MM.1S (cell line): ENCODE data around the gene RNF144B.
"Not testable (repeated sequence)": the region's sequence is repeated elsewhere in the genome, so short reads cannot be mapped to it uniquely, and the experiment has no call there.

ENCODE experiments used
- DNase-seq: peaks from one replicate; pipeline ENCODE4 v3.0.0-alpha.2; 2015
- H2AFZ ChIP-seq: fragments of 300-600 bp; sonication (generic); 2 replicates; pipeline ENCODE4 v1.6.0; 2016; ENCODE audit warnings: antibody characterized with exemption, low read length
- H3F3A ChIP-seq: fragments of 300-600 bp; sonication (generic); 2 replicates; pipeline ENCODE4 v1.6.1; 2016; ENCODE audit warnings: mild to moderate bottlenecking, antibody characterized with exemption, low read length, moderate library complexity, mixed read lengths; ENCODE audit not compliant: insufficient read depth
- H3K27ac ChIP-seq: fragments of 300-600 bp; sonication (generic); 2 replicates; pipeline ENCODE4 v1.5.1; 2016; ENCODE audit warnings: mild to moderate bottlenecking, low read length
- H3K27me3 ChIP-seq: fragments of 300-600 bp; sonication (generic); replicated peaks from 2 replicates; pipeline ENCODE4 v1.6.0; 2016; ENCODE audit warnings: low read length; ENCODE audit not compliant: insufficient read depth
- H3K36me3 ChIP-seq: fragments of 300-600 bp; sonication (generic); replicated peaks from 2 replicates; pipeline ENCODE4 v1.6.1; 2016; ENCODE audit warnings: mild to moderate bottlenecking, low read length, mixed read lengths; ENCODE audit not compliant: insufficient read depth
- H3K4me1 ChIP-seq: fragments of 300-600 bp; sonication (generic); 2 replicates; pipeline ENCODE4 v1.6.1; 2016; ENCODE audit warnings: low read length, mixed read lengths
- H3K4me2 ChIP-seq: fragments of 300-600 bp; sonication (generic); 2 replicates; pipeline ENCODE4 v1.6.0; 2016; ENCODE audit warnings: low read depth, low read length
- H3K4me3 ChIP-seq: fragments of 300-600 bp; sonication (generic); 2 replicates; pipeline ENCODE4 v1.5.1; 2016; ENCODE audit warnings: low read length, mixed read lengths
- H3K79me2 ChIP-seq: fragments of 300-600 bp; sonication (generic); 2 replicates; pipeline ENCODE4 v1.6.1; 2016; ENCODE audit warnings: mixed run types, low read length, mixed read lengths
- H3K9ac ChIP-seq: fragments of 300-600 bp; sonication (generic); 2 replicates; pipeline ENCODE4 v1.6.1; 2016; ENCODE audit warnings: low read length, mixed read lengths
- H3K9me2 ChIP-seq: fragments of 300-600 bp; sonication (generic); replicated peaks from 2 replicates; pipeline ENCODE4 v1.6.1; 2016; ENCODE audit warnings: mild to moderate bottlenecking, low read length, mixed read lengths; ENCODE audit not compliant: insufficient read depth
- H3K9me3 ChIP-seq: fragments of 300-600 bp; sonication (generic); replicated peaks from 2 replicates; pipeline ENCODE4 v1.6.1; 2016; ENCODE audit warnings: mild to moderate bottlenecking, low read length, mixed read lengths; ENCODE audit not compliant: insufficient read depth
- H4K20me1 ChIP-seq: fragments of 300-600 bp; sonication (generic); 2 replicates; pipeline ENCODE4 v1.6.1; 2016; ENCODE audit warnings: mild to moderate bottlenecking, low read length, moderate library complexity, mixed read lengths; ENCODE audit not compliant: insufficient read depth
- CTCF ChIP-seq: fragments of 300-600 bp; sonication (generic); IDR thresholded peaks from 2 replicates; pipeline ENCODE4 v1.5.1; 2016; ENCODE audit warnings: antibody characterized with exemption, low read length, mixed read lengths
- EZH2 ChIP-seq: fragments of 300-600 bp; sonication (generic); optimal IDR thresholded peaks from 2 replicates; pipeline ENCODE3; 2017; ENCODE audit warnings: low read depth, mild to moderate bottlenecking, antibody characterized with exemption, low read length, mixed read lengths
- EZH2phosphoT487 ChIP-seq: fragments of 300-600 bp; sonication (generic); IDR thresholded peaks from 2 replicates; pipeline ENCODE4 v1.6.1; 2018; ENCODE audit warnings: antibody characterized with exemption, low read length

RNF144B gene

DNA sequence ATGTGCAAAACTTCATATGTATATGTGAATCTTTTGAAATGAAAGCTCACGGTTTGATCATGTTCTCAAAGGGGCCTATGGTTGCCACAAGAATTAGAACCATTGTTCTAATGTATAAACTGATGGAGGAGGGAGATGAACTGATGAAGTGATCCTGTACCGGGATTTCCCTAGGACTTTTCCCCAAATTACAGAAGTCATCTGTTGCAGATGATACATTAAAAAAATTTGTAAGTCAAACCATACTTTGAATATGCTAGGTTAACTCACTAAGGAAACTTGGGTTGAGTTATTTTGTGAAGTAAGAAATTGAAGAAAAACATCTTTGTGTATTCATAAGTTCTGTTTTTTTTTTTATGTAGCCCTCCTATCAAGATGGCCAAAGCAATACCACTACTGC lies 33.9 kb upstream of the RNF144B start:
- Histone ChIP-seq H3K4me1 (no peaks in the 10 kb centered on the region), H3K27ac (no peak overlapping the region), H3K36me3 (no peaks in the 10 kb centered on the region), H3K79me2 (no peaks in the 10 kb centered on the region), H2AFZ (no peak overlapping the region), H4K20me1 (no peaks in the 10 kb centered on the region), H3K9ac (no peak overlapping the region), H3K4me3 (no peak overlapping the region), H3K9me2 (no peaks in the 10 kb centered on the region), H3F3A (no peaks in the 10 kb centered on the region), H3K27me3 (no peaks in the 10 kb centered on the region), H3K9me3 (no peaks in the 10 kb centered on the region), H3K4me2 (no peak overlapping the region)
- DNase-seq, result no peak
- no peak for TF ChIP-seq EZH2
- no peak for TF ChIP-seq CTCF
- no peak for TF ChIP-seq EZH2phosphoT487

DNA sequence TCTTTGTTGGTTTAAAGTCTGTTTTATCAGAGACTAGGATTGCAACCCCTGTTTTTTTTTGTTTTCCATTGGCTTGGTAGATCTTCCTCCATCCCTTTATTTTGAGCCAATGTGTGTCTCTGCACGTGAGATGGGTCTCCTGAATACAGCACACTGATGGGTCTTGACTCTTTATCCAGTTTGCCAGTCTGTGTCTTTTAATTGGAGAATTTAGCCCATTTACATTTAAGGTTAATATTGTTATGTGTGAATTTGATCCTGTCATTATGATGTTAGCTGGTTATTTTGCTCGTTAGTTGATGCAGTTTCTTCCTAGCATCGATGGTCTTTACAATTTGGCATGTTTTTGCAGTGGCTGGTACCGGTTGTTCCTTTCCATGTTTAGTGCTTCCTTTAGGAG lies 29.6 kb upstream of the RNF144B start:
- H3K9me3 ChIP-seq, H3K36me3 ChIP-seq, H3K79me2 ChIP-seq, H3K27me3 ChIP-seq, H3K27ac ChIP-seq, H3K4me2 ChIP-seq, H2AFZ ChIP-seq, H3K4me3 ChIP-seq, DNase-seq, H4K20me1 ChIP-seq, H3K9me2 ChIP-seq, H3K9ac ChIP-seq, H3F3A ChIP-seq: not testable (repeated sequence)
- H3K4me1 ChIP-seq, result peaks cover 23% of the 10 kb centered on the region

GRCh38 chr6:18359237-18359885 lies 27.8 kb upstream of the RNF144B start:
- no peak overlapping the region for H3K9ac ChIP-seq
- no peaks in the 10 kb centered on the region for H3K9me2 ChIP-seq
- H3K4me2 ChIP-seq, result 0 out of 2 replicates have a peak overlapping the region, but pooled peaks have one; percentile 18
- H3K27me3 ChIP-seq, result no peaks in the 10 kb centered on the region
- peak; percentile 25 for DNase-seq
- H3K79me2 ChIP-seq, result no peaks in the 10 kb centered on the region
- no peak for TF ChIP-seq EZH2phosphoT487
- no peak for TF ChIP-seq CTCF
- TF ChIP-seq EZH2, result no peak
- H3K9me3 ChIP-seq, result no peaks in the 10 kb centered on the region
- no peaks in the 10 kb centered on the region for H3K36me3 ChIP-seq
- H3F3A ChIP-seq, result no peaks in the 10 kb centered on the region; the same call in 1 of the 2 replicates
- peak overlapping the region; percentile 41; the same call in 1 of the 2 replicates for H3K27ac ChIP-seq
- H3K4me1 ChIP-seq, result peaks cover 24% of the 10 kb centered on the region
- no peak overlapping the region for H3K4me3 ChIP-seq
- no peak overlapping the region for H2AFZ ChIP-seq
- H4K20me1 ChIP-seq, result no peaks in the 10 kb centered on the region

DNA sequence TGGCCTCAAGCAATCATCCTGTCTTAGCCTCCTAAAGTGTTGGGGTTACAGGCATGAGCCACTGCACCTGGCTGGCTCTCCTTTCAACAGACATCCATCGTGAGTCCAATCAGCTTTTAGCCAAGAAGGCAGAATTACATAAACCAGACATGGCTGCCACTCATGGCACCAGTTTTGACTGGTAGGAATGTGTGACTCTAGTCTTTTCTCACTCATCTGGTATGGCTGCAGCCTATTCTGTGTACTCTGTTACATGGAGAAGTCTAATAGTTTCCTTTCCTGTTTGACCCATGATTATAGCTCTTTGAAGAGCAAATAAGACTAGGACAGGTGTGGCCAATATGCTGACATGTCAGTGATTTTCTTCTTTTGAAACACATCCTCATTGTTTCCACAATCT lies 27.0 kb upstream of the RNF144B start:
- Histone ChIP-seq H3K9me3 (no peaks in the 10 kb centered on the region), H3K4me2 (0 out of 2 replicates have a peak overlapping the region, but pooled peaks have one; percentile 18), H3K9ac (no peak overlapping the region), H3F3A (no peaks in the 10 kb centered on the region; the same call in 1 of the 2 replicates), H3K27me3 (no peaks in the 10 kb centered on the region), H3K36me3 (no peaks in the 10 kb centered on the region), H3K4me3 (no peak overlapping the region), H3K4me1 (peaks cover 24% of the 10 kb centered on the region), H3K79me2 (no peaks in the 10 kb centered on the region), H3K9me2 (no peaks in the 10 kb centered on the region), H2AFZ (no peak overlapping the region), H4K20me1 (no peaks in the 10 kb centered on the region), H3K27ac (peak overlapping the region; percentile 41; the same call in 1 of the 2 replicates)
- TF ChIP-seq EZH2phosphoT487 (no peak), CTCF (no peak), EZH2 (no peak)
- peak; percentile 10 for DNase-seq
